HepG2 (cell line): ENCODE results near the gene MYOC. TPM values are rescaled to one million over a fixed set of nuclear protein-coding genes. Genes with fewer than 3 reads are reported as not detected.

Experiments
- ATF7 ChIP-seq, 2 experiments: fragments of 450-650 bp in 1 of 2; sonication (generic) in 1 of 2; formaldehyde crosslinking in 1 of 2; IDR thresholded peaks; 2 replicates each; pipeline versions ENCODE4 v1.4.0 to v1.6.1; 2016 to 2020; ENCODE audit warnings: antibody characterized with exemption in 1 of 2, mild to moderate bottlenecking in 1 of 2, missing genetic modification reagents in 1 of 2
- CBX2 ChIP-seq, 2 experiments: fragments of 200-600 bp in 1 of 2; sonication (generic); formaldehyde crosslinking in 1 of 2; IDR thresholded peaks; 2 replicates each; pipeline versions ENCODE4 v1.7.0 to v1.8.1; 2018 to 2022; ENCODE audit warnings: low read depth in 2 of 2, low read length in 1 of 2, mild to moderate bottlenecking in 1 of 2, missing genetic modification reagents in 1 of 2
- CCDC6 ChIP-seq: sonication (generic); formaldehyde crosslinking; IDR thresholded peaks from 2 replicates; pipeline ENCODE4 v1.8.1; 2022; ENCODE audit warnings: mild to moderate bottlenecking, missing genetic modification reagents, moderate library complexity
- EEA1 ChIP-seq: sonication (generic); formaldehyde crosslinking; IDR thresholded peaks from 2 replicates; pipeline ENCODE4 v1.5.1; 2020; ENCODE audit warnings: mild to moderate bottlenecking, missing genetic modification reagents, borderline replicate concordance
- HMG20B ChIP-seq: conservative IDR thresholded peaks from 2 replicates; pipeline ENCODE4 v1.6.1; 2016; ENCODE audit warnings: missing genetic modification reagents, missing compliant biosample characterization
- KDM1A ChIP-seq: IDR thresholded peaks from 2 replicates; pipeline ENCODE4 v1.6.1; 2016; ENCODE audit warnings: missing compliant biosample characterization
- KDM2A ChIP-seq: sonication (generic); formaldehyde crosslinking; IDR thresholded peaks from 2 replicates; pipeline ENCODE4 v1.4.0; 2020; ENCODE audit warnings: low read depth, missing genetic modification reagents, borderline replicate concordance
- MED1 ChIP-seq: sonication (generic); formaldehyde crosslinking; IDR thresholded peaks from 2 replicates; pipeline ENCODE4 v1.4.0; 2020; ENCODE audit warnings: missing genetic modification reagents
- MXI1 ChIP-seq: IDR thresholded peaks from 3 replicates; pipeline ENCODE4 v1.6.1; 2012; ENCODE audit warnings: low read depth, low read length, inconsistent platforms, borderline replicate concordance
- PHF8 ChIP-seq: sonication (generic); formaldehyde crosslinking; IDR thresholded peaks from 2 replicates; pipeline ENCODE4 v1.5.0; 2020; ENCODE audit warnings: missing genetic modification reagents
- STAT5B ChIP-seq: sonication (generic); formaldehyde crosslinking; IDR thresholded peaks from 2 replicates; pipeline ENCODE4 v1.4.0; 2020; ENCODE audit warnings: missing genetic modification reagents
- THAP8 ChIP-seq: sonication (generic); formaldehyde crosslinking; IDR thresholded peaks from 2 replicates; pipeline ENCODE4 v1.5.1; 2020; ENCODE audit warnings: missing genetic modification reagents, mild to moderate bottlenecking, borderline replicate concordance
- TIGD3 ChIP-seq: sonication (generic); formaldehyde crosslinking; IDR thresholded peaks from 2 replicates; pipeline ENCODE4 v1.5.1; 2020; ENCODE audit warnings: mild to moderate bottlenecking, missing genetic modification reagents, borderline replicate concordance
- ZBTB21 ChIP-seq: sonication (generic); formaldehyde crosslinking; IDR thresholded peaks from 2 replicates; pipeline ENCODE4 v1.4.0; 2020; ENCODE audit warnings: missing genetic modification reagents
- ZNF235 ChIP-seq: sonication (generic); formaldehyde crosslinking; IDR thresholded peaks from 2 replicates; pipeline ENCODE4 v1.8.1; 2023; ENCODE audit warnings: mild to moderate bottlenecking, missing genetic modification reagents, borderline replicate concordance
- ZNF451 ChIP-seq: sonication (generic); formaldehyde crosslinking; IDR thresholded peaks from 2 replicates; pipeline ENCODE4 v1.5.0; 2020; ENCODE audit warnings: mild to moderate bottlenecking, missing genetic modification reagents
- ZNF598 ChIP-seq: sonication (generic); formaldehyde crosslinking; IDR thresholded peaks from 2 replicates; pipeline ENCODE4 v1.5.1; 2020; ENCODE audit warnings: mild to moderate bottlenecking, missing genetic modification reagents, borderline replicate concordance
- ZNF703 ChIP-seq: sonication (generic); formaldehyde crosslinking; IDR thresholded peaks from 2 replicates; pipeline ENCODE4 v1.5.1; 2020; ENCODE audit warnings: missing genetic modification reagents, mild to moderate bottlenecking, moderate library complexity, borderline replicate concordance
- ZNF724P ChIP-seq: sonication (generic); formaldehyde crosslinking; IDR thresholded peaks from 2 replicates; pipeline ENCODE4 v1.8.0; 2022; ENCODE audit warnings: missing genetic modification reagents, borderline replicate concordance
- ZNF775 ChIP-seq: sonication (generic); formaldehyde crosslinking; IDR thresholded peaks from 2 replicates; pipeline ENCODE4 v1.4.0; 2020; ENCODE audit warnings: missing genetic modification reagents, mild to moderate bottlenecking, moderate library complexity, borderline replicate concordance
- polyA plus RNA-seq, 8 experiments: library from polyadenylated mRNA; depleted of rRNA in 3 of 8; stranded (reverse) in 7 of 8; unstranded in 1 of 8; fragments of >200 nt; fragmentation: Illumina TruSeq in 4 of 8; extraction: Trizol in 4 of 8; gene quantifications; 2 replicates each; pipeline versions ENCODE4 v1.2.1 to v1.2.3, GENCODE V29; 2011 to 2016; ENCODE audit warnings: low read depth in 4 of 8, missing spikeins in 1 of 8, mixed read lengths in 1 of 8; ENCODE audit not compliant: insufficient read depth in 1 of 8
- total RNA-seq, 5 experiments: library from RNA; depleted of rRNA; stranded (reverse); fragments of >200 nt; fragmentation: Illumina TruSeq; extraction: Trizol; gene quantifications; 2 replicates each; pipeline ENCODE4 v1.2.3, GENCODE V29; 2016; ENCODE audit warnings: low read depth in 1 of 5
- TF ChIP-seq, protein P1 (sequence below): fragments of 450-650 bp; IDR thresholded peaks from 2 replicates; pipeline ENCODE4 v1.6.1; 2016
- TF ChIP-seq, protein P2 (sequence below): sonication (generic); formaldehyde crosslinking; IDR thresholded peaks from 2 replicates; pipeline ENCODE4 v1.9.0; 2022; ENCODE audit warnings: missing genetic modification reagents, mild to moderate bottlenecking, borderline replicate concordance

The MYOC gene
- total and polyA plus RNA-seq, 2 of the 13 experiments (the other 11 are each of a cell fraction or from before 2014, with no cell fraction given): not detected

GRCh38 chr1:171644805-171645483 is 7.5 kb downstream of the MYOC start (continued):
- TF ChIP-seq, protein P1, sequence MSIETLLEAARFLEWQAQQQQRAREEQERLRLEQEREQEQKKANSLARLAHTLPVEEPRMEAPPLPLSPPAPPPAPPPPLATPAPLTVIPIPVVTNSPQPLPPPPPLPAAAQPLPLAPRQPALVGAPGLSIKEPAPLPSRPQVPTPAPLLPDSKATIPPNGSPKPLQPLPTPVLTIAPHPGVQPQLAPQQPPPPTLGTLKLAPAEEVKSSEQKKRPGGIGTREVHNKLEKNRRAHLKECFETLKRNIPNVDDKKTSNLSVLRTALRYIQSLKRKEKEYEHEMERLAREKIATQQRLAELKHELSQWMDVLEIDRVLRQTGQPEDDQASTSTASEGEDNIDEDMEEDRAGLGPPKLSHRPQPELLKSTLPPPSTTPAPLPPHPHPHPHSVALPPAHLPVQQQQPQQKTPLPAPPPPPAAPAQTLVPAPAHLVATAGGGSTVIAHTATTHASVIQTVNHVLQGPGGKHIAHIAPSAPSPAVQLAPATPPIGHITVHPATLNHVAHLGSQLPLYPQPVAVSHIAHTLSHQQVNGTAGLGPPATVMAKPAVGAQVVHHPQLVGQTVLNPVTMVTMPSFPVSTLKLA: no peak
- peak; percentile 32; the same call in 1 of the 2 replicates for TF ChIP-seq PHF8
- peak; percentile 63; the same call in 1 of the 2 replicates for TF ChIP-seq ZBTB21 (CRISPR knock-in tag)
- TF ChIP-seq ZNF775 (CRISPR knock-in tag): no peak
- no peak for TF ChIP-seq HMG20B (CRISPR knock-in tag)
- no peak for TF ChIP-seq EEA1
- no peak; the same call in 1 of the 2 replicates for TF ChIP-seq CCDC6 (CRISPR knock-in tag)
- TF ChIP-seq CBX2 (IDR thresholded peaks at IDR 0.05; ENCODE audit: low read depth, low read length): no peak
- no peak for TF ChIP-seq CBX2 (CRISPR knock-in tag; IDR thresholded peaks at IDR 0.05; ENCODE audit: low read depth)
- no peak; the same call in 1 of the 2 replicates for TF ChIP-seq ZNF724P (CRISPR knock-in tag)
- no peak for TF ChIP-seq TIGD3 (CRISPR knock-in tag)
- TF ChIP-seq THAP8 (CRISPR knock-in tag): no peak
- TF ChIP-seq ZNF451 (CRISPR knock-in tag): no peak
- TF ChIP-seq ZNF598: no peak
- TF ChIP-seq, protein P2, sequence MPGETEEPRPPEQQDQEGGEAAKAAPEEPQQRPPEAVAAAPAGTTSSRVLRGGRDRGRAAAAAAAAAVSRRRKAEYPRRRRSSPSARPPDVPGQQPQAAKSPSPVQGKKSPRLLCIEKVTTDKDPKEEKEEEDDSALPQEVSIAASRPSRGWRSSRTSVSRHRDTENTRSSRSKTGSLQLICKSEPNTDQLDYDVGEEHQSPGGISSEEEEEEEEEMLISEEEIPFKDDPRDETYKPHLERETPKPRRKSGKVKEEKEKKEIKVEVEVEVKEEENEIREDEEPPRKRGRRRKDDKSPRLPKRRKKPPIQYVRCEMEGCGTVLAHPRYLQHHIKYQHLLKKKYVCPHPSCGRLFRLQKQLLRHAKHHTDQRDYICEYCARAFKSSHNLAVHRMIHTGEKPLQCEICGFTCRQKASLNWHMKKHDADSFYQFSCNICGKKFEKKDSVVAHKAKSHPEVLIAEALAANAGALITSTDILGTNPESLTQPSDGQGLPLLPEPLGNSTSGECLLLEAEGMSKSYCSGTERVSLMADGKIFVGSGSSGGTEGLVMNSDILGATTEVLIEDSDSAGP (CRISPR knock-in tag): peak; percentile 36; the same call in 1 of the 2 replicates
- TF ChIP-seq MXI1: no peak
- 0 out of 2 replicates have a peak, but pooled peaks have one; percentile 41 for TF ChIP-seq KDM1A (CRISPR knock-in tag)
- no peak for TF ChIP-seq STAT5B (CRISPR knock-in tag)
- peak; percentile 20; the same call in 1 of the 2 replicates for TF ChIP-seq MED1 (CRISPR knock-in tag)
- TF ChIP-seq ZNF235 (CRISPR knock-in tag): no peak
- no peak for TF ChIP-seq ATF7 (IDR thresholded peaks at IDR 0.05)
- no peak for TF ChIP-seq ATF7 (CRISPR knock-in tag; IDR thresholded peaks at IDR 0.05)
- TF ChIP-seq ZNF703 (CRISPR knock-in tag): no peak
- TF ChIP-seq KDM2A: peak; percentile 44; the same call in 1 of the 2 replicates
